Activated CD8-positive, alpha-beta memory T cell treated with anti-CD3 and anti-CD28 coated beads for 4 hours (primary cell): ENCODE data around the gene PRDX5.
A peak's percentile ranks its signal among the peaks of the same experiment; 100 is the strongest.

Experiments used
- DNase-seq, 2 donors: peaks; one replicate each; pipeline ENCODE4 v3.0.0-alpha.2; 2020; ENCODE audit warnings: low read depth in 2 of 2

The PRDX5 gene

GRCh38 chr11:64347193-64347867, 29.4 kb downstream of the PRDX5 start:
- DNase-seq: no peak

- DNase-seq: no peak
Observed at GRCh38 chr11:64348383-64349024, 30.6 kb downstream of the PRDX5 start.

GRCh38 chr11:64349025-64349387, 31.1 kb downstream of the PRDX5 start:
- DNase-seq: no peak

- DNase-seq: no peak
Observed at GRCh38 chr11:64349404-64349803, 31.5 kb downstream of the PRDX5 start.

- DNase-seq: no peak
Observed at GRCh38 chr11:64351136-64351631, 33.3 kb downstream of the PRDX5 start.

GRCh38 chr11:64352099-64352994, 34.4 kb downstream of the PRDX5 start:
- DNase-seq: no peak

- no peak for DNase-seq
Observed at GRCh38 chr11:64352995-64353714, 35.2 kb downstream of the PRDX5 start.

- DNase-seq: no peak
Observed at GRCh38 chr11:64353715-64354506, 36.0 kb downstream of the PRDX5 start.

- DNase-seq: peak in 1 of 2 donors; percentile 21
Observed at GRCh38 chr11:64355078-64355940, 37.4 kb downstream of the PRDX5 start.

- DNase-seq: no peak
Observed at GRCh38 chr11:64356498-64357411, 38.8 kb downstream of the PRDX5 start.

- DNase-seq: no peak
Observed at GRCh38 chr11:64357446-64357845, 39.5 kb downstream of the PRDX5 start.

- peak in 1 of 2 donors; percentile 30 for DNase-seq
Observed at GRCh38 chr11:64357904-64358535, 40.1 kb downstream of the PRDX5 start.

GRCh38 chr11:64358536-64358906, 40.6 kb downstream of the PRDX5 start:
- no peak for DNase-seq

- DNase-seq: no peak
Observed at GRCh38 chr11:64358907-64359711, 41.2 kb downstream of the PRDX5 start, which contains the start of gene RPS6KA4. Gene RPS6KA4, plus strand, starts transcription at chr11:64359162. Its CDS starts 74 bp downstream, at chr11:64359236.

- no peak for DNase-seq
Observed at GRCh38 chr11:64359712-64360445, 42.0 kb downstream of the PRDX5 start.

GRCh38 chr11:64360448-64360921, 42.6 kb downstream of the PRDX5 start:
- no peak for DNase-seq

- DNase-seq: no peak
Observed at GRCh38 chr11:64361659-64362058, 43.7 kb downstream of the PRDX5 start.
